Measurements from ENCODE around the gene UGCG. TPM values are rescaled to one million over a fixed set of nuclear protein-coding genes. Genes with fewer than 3 reads are reported as not detected.

Gene UGCG
- total and polyA plus RNA-seq, 2 of the 8 experiments (the other 6 are each of a cell fraction or from before 2014, with no cell fraction given), result 14.9 to 34.0 TPM

GRCh38 chr9:111886983-111887718 is 9.5 kb upstream of the UGCG start:
- H3K36me3 ChIP-seq (ENCODE audit: control insufficient read depth in 2 of 4, insufficient read depth in 4 of 4, low read length in 3 of 4), result no peaks in the 10 kb centered on the region
- H3K14ac ChIP-seq (ENCODE audit: insufficient read length), result no peak overlapping the region
- H3K27ac ChIP-seq (ENCODE audit: low read depth, low read length), result no peak overlapping the region
- no peak overlapping the region for H2AK5ac ChIP-seq (ENCODE audit: low read depth, low read length)
- TF ChIP-seq RBBP5 (IDR thresholded peaks at IDR 0.05; ENCODE audit: borderline replicate concordance, low read depth, low read length) (no peak), FOSL1 (IDR thresholded peaks at IDR 0.05; ENCODE audit: insufficient read depth, low read depth, low read length) (no peak), JUN (IDR thresholded peaks at IDR 0.05; ENCODE audit: low read depth, low read length) (peak; percentile 38; the same call in 1 of the 2 replicates), TAF7 (optimal IDR thresholded peaks at IDR 0.05; ENCODE audit: borderline replicate concordance, low read depth, low read length) (no peak), CREB1 (IDR thresholded peaks at IDR 0.05) (no peak)
- H3K23ac ChIP-seq (ENCODE audit: insufficient read length), result peak overlapping the region; percentile 47
- H2BK5ac ChIP-seq (ENCODE audit: low read depth, low read length), result no peak overlapping the region
- ChIA-PET CTCF (ENCODE audit: partially characterized antibody) (no interaction called here), POLR2A (ENCODE audit: partially characterized antibody) (no interaction called here)
- H3K79me1 ChIP-seq (ENCODE audit: low read depth, low read length), result no peaks in the 10 kb centered on the region
- no peak overlapping the region for H4K91ac ChIP-seq (replicated peaks; ENCODE audit: insufficient read length, low read length)
- no peak overlapping the region for H3K56ac ChIP-seq (replicated peaks; ENCODE audit: insufficient read length, low read depth, low read length)
- no peak overlapping the region for H3K18ac ChIP-seq (ENCODE audit: extremely low read depth, low read length)
- no peak overlapping the region for H2AFZ ChIP-seq (ENCODE audit: low read length)
- H3K4me3 ChIP-seq (ENCODE audit: extremely low read depth in 1 of 4, insufficient read depth in 2 of 4, low read depth in 3 of 4, low read length in 4 of 4), result no peak overlapping the region
- no peak overlapping the region for H4K5ac ChIP-seq (ENCODE audit: insufficient read length, low read depth, low read length)
- FAIRE-seq, result no peak
- H4K8ac ChIP-seq (ENCODE audit: extremely low read depth, insufficient read depth, low read length), result no peak overlapping the region
- no peak overlapping the region for H2BK120ac ChIP-seq (replicated peaks; ENCODE audit: low read depth, low read length)
- H3K4me1 ChIP-seq (replicated peaks in 1 of 4; ENCODE audit: control insufficient read depth in 3 of 4, insufficient read depth in 4 of 4, low read length in 3 of 4), result no peaks in the 10 kb centered on the region
- no peak overlapping the region for H3K4me2 ChIP-seq (ENCODE audit: insufficient read depth in 1 of 2, low read depth in 2 of 2, low read length in 2 of 2)
- no peak overlapping the region for H2BK20ac ChIP-seq (ENCODE audit: low read length)
- no peak overlapping the region for H2BK15ac ChIP-seq (ENCODE audit: low read length)
- no peak for DNase-seq (ENCODE audit: low read depth in 1 of 2, low spot score in 2 of 2)
- H4K20me1 ChIP-seq (replicated peaks in 1 of 2; ENCODE audit: control insufficient read depth in 1 of 2, insufficient read depth in 2 of 2, low read length in 2 of 2), result peaks cover 0 to 4% of the 10 kb centered on the region in 2 experiments
- no peak overlapping the region for H2BK12ac ChIP-seq (ENCODE audit: low read depth, low read length)
- no peaks in the 10 kb centered on the region; a peak in 1 of 4 replicates for H3K9me3 ChIP-seq (ENCODE audit: insufficient read depth in 2 of 2, low read depth in 1 of 2, low read length in 1 of 2)
- no peaks in the 10 kb centered on the region for H3K23me2 ChIP-seq (ENCODE audit: low read depth, low read length)
- no peaks in the 10 kb centered on the region for H3K79me2 ChIP-seq (ENCODE audit: control insufficient read depth in 1 of 2, insufficient read depth in 2 of 2, low read length in 2 of 2)
- no peak overlapping the region for H3K9ac ChIP-seq (replicated peaks in 1 of 4; ENCODE audit: extremely low read depth in 1 of 4, low read depth in 3 of 4, low read length in 3 of 4)
- WGBS, 2 experiments (ENCODE audit: extremely low coverage in 1 of 2, insufficient coverage in 1 of 2, insufficient read length in 1 of 2, insufficient replicate concordance in 2 of 2, low coverage in 1 of 2, low lambda C conversion rate in 2 of 2, missing lambda C conversion rate in 1 of 2), result 83% methylated on average over 19 of the region's 19 CpGs; no CpG with 5 or more reads in 1 of the 2 experiments
- H3K4ac ChIP-seq (replicated peaks; ENCODE audit: insufficient read length, low read depth, low read length), result no peak overlapping the region
- no peaks in the 10 kb centered on the region for H3K27me3 ChIP-seq (replicated peaks in 1 of 4; ENCODE audit: control insufficient read depth in 3 of 4, extremely low read depth in 1 of 4, insufficient read depth in 3 of 4, low read length in 3 of 4)

All from H1 (cell line).